CD1c-positive myeloid dendritic cell (primary cell): Measurements from ENCODE around the gene TP53TG5.
A peak's percentile ranks its signal among the peaks of the same experiment; 100 is the strongest.
"Not testable (repeated sequence)": the region's sequence is repeated elsewhere in the genome, so short reads cannot be mapped to it uniquely, and the experiment has no call there.

Source experiments
- DNase-seq: peaks from one replicate; pipeline ENCODE4 v3.0.0-alpha.2; 2016; ENCODE audit errors: extremely low spot score

The TP53TG5 gene

DNA sequence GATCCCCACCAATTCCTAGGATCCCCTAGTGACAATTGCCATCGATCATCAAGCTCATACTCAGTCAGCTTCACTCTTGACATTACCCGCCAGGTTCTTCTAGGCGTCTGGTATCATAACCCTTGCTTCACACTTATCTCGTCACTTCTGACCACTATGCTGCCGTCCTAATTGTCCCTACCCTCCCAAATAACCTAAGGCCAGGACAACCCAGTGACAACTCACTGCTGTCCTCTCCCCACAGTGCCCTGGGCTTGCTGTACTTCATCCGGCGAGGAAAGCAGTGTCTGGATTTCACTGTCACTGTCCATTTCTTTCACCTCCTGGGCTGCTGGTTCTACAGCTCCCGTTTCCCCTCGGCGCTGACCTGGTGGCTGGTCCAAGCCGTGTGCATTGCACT is 11.5 kb downstream of the TP53TG5 start:
- DNase-seq, result no peak

DNA sequence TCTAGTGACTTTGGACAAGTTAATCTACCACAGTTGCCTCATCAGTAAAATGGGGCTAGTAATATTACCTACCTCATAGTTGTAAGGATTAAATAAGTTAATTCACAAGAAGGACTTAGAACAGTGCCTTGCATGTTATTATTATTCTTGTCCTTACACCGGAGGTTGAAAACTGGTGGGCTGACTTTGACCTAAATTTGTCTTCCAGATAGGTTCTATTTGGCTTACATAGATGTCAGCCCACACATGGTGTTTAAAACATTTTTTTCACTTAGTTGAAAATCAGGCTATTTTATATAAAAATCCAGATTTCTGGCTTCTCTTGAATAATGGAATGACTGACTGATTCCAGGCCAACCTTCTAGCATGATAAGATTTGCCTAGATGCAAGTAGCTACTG is 11.9 kb downstream of the TP53TG5 start:
- DNase-seq, result no peak

DNA sequence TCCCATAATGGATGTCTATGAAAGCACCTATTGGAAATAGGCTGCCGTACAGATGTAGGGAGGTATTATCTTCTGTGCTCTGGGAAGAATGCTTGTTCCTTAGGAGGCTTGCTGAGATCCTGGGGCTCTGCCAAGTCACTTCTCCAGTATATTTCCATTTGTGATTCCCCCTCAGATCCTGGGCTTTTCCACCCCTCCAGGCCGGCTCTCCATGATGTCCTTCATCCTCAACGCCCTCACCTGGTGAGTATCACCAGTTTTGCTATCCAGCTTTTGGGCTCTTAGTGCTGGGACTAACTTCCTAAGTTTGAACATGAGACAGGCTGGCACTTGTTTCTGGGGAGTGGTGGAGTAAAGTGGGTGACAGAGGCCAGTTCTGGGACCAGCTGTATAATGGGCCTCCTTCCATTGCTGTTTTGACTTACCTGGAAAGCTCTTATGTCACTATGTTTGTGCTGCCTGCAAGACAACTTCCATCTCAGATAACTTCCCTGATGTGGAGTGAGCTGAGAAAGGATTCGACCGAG is 12.6 kb downstream of the TP53TG5 start:
- no peak for DNase-seq

DNA sequence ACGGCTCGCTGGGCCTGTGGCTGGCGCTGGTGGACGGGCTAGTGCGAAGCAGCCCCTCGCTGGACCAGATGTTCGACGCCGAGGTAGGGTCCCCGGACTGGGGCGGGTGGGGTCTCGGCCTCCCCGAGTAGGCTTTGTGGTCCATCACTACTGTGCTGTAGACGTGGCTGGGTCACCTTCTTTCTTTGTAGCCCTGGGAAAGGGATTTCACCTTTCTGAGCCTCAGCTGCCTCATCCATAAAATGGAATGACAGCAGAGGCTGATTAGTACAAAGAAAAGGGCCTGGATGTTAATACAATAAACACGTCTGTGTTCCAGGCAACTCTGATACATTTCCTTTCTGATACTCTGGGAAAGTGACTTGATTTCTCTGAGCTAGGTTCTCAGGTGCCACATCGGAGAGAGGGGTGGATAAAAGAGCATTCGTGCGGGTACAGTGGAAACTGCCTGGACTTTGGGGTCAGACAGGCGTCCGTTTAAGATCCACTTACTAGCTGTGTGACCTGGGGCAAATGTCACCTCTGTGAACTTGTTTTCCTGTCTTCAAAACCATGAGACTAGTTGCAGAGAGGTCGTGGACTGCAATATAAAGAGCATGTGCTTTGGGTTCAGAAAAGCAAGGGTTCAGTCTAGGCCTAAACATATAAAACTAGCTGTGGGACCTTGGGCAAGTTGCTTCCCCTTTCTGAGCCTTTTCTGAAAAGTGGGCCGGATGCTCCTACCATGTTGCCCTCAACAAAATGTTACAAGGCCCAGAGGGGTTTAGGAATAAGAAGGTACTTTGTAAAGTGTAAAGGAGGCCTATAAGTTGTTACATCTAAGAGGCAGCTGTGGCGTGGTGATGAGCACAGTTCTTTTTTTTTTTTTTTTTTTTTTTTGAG is 14.3 kb downstream of the TP53TG5 start:
- DNase-seq, result no peak

DNA sequence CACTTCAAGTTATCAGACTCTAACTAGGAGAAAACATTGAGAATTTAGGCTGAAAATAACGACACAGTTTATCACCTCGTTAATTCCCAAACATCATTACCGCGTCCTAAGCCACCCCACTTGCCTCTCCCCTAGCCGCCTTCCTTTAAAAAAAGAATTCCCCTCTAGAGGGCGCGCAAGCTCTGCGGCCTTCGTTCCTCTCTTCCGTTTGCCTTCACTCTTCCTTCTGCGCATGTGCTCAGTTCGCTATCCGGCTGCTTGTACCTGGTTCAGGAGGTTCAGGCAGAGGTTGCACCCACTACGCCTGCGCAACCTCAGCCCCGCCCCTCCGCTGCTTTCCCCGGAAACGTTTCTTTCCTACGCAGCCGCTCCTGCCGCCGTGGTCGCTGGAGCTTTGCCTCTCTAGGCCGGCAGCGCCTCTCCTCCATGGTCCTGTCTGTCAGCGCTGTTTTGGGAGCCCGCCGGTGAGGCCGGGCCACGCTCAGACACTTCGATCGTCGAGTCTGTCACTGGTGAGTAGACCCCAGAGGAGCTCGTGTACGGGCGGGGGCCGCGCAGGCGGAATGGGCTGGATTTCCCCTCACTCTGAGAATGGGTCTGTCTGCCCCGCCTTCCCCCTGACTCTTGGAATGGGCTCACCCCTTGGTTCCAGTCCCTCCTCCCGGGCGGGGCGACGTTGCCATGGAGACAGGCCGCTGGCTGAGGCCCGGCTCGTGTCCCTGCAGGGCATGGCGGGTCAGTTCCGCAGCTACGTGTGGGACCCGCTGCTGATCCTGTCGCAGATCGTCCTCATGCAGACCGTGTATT is 15.1 kb downstream of the TP53TG5 start, which contains the start of gene SYS1:
Gene SYS1 (plus strand): TSS at position 353 of the 807 bp plus-strand sequence. CDS start 376 bp downstream, at position 729.
- DNase-seq, result peak; percentile 99

DNA sequence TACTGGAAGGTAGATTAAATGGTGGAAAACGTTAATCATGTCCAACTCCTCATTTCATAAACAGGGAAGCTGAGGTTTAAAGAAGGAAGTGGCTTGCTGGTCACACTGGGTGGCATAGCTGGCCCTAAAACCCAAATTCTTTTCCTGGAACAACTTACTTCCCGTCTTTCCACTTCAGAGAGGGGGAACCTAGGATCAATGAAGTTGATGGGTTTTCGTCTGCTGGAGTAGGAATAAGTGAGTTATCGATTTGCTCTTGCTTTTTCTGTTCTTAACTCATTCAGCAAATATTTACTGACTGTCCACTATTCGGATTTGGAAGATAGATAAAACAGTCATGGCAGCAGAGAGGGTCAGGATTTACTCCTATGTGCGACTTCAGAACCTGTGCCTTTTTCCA is 16.3 kb downstream of the TP53TG5 start:
- peak; percentile 73 for DNase-seq

DNA sequence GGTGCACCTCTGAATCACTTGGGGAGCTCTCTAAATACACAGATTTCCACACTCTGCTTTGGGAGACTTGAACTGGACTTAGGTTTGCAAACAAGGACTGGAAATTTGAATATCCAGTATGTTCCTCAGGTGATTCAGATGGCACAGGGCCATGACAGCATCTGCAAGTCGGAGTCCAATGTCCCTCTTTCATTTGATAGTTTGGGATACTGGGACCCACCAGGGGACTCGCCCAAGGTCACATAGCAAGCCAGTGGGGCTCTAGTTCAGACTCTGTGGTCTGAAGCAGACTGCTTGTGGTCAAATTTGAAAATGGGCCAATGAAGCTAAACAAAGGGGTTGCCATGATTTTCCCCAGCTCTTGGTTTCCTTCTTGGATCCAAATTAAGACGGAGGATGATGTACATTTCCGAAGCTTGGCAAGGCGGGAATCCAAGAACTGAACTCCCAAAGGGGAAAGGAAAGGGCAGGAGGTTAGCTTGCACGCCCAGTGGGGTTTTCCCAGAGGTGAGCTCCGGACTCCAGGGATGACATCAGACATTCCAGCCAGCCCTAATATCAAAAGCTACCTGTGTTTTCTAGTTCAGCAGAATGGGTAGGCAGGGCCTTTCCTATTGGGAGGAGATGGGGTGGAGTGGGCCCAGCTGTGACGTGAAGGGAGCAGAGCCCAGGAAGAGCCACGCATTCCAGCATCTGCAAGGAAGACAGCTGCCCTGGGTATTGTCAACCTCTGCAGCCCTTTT is 18.5 kb downstream of the TP53TG5 start:
- DNase-seq, result no peak

DNA sequence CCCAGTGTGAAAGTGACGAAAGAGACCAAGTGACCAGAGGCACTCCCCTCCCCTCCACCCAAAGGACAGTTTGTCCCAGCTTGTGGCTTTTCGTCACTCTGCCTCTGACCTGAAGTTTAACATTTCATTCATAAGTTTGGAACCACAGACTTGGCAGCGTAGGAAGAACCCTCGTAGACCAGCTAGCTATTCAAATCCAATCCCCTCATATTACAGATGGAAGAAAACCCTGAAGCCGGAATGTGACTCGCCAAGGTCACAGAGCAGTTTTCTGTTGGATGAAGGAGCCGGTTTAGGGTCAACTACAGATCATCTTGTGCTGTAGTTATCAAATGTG is 19.1 kb downstream of the TP53TG5 start:
- no peak for DNase-seq

DNA sequence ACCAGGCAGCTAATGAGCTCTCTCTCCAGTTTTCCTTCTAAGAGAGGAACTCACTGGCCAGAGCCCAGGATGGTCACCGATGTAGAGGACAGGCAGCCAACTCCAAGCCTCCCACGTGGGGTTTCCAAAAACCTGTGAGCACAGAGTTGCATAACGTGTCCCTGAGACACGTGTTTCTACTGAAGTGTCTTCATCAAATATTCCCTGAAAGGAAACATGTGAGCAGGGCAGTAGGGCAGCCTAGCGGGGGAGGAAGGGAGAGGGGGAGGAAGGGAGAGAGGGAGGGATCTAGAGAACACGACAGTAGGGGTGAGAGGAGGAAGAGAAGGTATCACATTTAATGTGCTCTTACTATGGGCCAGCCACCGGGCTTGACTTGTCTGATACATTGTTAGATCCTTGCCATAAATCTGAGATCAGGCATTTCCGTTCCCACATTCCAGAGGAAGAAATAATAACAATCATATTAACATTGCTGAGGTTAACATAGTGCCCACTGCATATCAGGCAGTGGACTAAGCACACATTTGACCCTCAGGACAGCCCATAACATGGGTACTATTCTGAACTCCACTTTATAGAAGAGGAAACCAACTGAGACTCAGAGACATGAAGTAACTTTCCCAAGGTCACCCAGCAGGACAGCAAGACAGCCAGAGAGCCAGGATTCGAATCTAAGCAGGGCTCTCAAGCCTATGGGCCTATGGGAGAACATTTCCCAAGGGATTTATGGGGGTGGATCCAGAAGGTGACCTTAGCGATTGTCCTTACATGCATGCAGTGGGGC is 19.6 kb downstream of the TP53TG5 start:
- DNase-seq, result peak; percentile 81

DNA sequence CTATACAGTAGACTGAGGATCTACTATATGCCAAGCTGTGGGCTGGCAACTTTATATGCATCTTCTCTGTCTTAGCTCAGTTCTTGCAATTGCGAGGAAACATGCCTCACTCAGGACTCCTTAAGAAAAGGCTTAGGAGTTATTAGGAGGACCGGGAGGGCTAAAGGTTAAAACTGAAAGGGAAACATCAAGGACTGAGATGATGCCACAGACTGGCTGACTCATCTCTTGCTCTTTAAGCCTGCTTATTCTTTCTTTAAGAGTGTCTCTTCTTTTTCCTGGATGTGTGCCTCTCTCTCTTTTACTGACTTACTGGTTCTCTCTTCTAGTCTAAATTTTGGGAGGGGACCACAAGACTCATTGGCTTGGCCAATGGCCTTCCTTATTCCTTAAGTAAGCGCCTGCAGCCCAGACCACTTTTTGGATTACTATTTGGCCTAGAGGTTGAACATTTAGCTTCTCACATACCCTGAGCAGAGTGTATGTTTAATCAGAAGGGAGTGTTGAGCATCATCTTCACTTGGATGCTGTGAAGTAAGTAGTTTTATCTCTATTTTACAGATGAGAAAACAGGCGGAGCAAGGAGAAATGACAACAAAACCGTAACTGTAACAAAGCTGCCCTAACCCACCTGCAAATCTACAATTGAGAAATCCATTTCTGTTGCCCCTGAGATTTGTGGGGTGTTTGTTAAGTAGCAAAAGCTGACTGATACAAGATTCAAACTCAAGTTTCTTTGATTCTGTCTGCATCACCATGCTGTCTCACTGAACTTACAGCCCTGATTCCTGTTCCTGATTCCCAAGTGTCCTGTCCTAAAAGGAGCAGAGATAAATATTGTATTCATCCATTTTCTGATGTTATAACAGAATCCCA is 22.7 kb downstream of the TP53TG5 start:
- DNase-seq, result no peak

DNA sequence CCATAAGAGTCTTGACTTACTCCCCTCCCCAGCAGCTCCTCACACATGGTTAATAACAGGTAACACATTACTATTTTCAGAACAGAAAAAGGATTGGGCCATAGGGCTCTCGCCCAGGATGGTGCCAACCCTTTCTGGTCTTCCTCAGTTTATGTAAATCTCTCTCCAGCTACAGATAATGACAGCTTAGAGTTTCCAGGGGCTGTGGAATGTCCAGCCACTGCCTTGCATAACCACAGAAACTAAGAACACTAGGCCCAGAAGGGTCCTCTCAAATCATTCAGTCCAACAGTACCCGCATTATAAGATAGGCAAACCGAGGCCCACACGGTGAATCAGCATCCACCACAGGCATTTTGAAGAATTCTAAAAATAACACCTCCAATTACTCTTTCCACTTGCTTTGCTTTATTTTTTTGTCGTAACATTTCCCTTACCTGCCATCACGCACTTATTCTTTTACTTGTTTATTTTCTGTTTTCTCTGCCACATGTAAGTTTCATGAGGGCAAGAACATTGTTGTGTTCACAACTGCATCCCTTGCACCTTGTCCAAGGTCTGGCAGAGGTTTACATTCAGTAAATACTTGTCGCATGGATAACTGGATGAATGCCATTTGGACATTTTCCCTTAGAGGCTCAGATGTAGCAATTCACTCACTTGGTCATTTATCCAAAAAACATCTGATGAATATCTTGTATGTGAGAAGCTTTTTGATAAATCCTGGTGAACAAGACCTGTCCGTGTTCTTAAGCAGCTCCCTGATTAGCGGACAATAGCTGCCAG is 23.5 kb downstream of the TP53TG5 start:
- no peak for DNase-seq

DNA sequence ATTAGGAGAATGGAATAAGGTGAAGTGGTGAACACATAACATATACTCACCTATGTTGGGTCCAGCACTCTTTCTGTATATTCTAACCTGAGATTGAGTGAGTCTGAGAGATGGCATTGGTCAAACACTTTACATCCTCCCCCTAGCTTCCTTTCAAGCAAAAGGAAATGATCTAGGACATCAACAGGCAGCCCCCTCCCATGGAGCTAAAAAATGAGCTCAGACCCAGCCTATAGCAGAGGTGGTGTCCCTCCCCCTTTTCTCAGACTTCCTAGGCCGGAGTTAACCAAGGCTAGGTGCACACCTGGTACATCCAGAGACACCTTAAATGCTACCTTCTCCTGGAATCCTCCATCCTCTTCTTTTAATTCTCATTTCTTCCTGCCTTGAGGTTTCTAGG is 24.4 kb downstream of the TP53TG5 start:
- no peak for DNase-seq

DNA sequence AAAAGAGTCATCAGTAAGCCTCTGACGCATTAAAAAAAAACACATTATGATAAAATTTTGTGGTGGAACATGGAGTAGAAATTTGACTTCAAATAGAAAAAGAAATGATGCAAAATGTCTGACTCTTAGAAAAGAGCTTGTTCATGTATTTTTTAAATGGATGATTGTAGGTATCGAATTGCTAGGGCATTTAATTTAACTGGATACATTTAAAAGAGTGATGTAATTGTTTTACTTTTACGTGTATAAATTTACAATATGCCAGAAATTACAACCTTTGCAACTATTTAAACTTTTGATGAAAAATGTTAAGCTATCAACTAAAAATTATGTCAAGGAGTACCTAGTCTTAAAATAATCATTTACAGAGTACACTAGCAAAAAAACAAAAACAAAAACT is 25.4 kb downstream of the TP53TG5 start:
- DNase-seq, result no peak

DNA sequence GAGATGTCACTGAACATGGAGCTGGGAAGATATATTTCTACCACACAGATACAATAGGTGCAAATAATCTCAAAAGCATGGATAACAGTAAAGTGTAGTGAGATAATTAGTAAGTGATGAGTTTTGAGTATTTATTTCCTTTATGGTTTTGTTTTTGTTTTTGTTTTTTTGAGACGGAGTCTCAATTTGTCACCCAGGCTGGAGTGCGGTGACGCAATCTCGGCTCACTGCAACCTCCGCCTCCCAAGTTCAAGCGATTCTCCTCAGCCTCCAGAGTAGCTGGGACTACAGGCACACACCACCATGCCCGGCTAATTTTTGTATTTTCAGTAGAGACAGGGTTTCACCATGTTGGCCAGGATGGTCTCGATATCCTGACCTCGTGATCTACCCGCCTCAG is 27.3 kb downstream of the TP53TG5 start:
- DNase-seq, result not testable (repeated sequence)

DNA sequence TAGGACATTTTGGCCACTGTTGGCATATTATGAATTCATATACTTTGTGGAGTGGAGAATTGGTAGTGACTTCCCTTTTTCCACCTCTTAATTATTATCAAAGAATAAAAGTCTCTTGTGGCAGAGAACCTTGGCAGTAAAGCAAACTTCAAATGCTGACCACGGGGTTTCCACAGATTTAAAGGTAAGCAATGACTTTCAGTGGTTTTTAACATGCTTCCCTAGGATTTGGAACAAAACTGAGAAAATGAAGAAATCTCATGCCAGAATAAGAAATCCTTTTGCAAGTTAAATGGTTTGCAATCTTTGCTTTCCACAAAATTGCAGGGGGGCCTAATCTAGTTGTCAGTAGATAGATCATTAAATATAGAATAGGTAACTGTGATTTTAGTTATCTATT is 27.9 kb downstream of the TP53TG5 start:
- DNase-seq, result no peak

DNA sequence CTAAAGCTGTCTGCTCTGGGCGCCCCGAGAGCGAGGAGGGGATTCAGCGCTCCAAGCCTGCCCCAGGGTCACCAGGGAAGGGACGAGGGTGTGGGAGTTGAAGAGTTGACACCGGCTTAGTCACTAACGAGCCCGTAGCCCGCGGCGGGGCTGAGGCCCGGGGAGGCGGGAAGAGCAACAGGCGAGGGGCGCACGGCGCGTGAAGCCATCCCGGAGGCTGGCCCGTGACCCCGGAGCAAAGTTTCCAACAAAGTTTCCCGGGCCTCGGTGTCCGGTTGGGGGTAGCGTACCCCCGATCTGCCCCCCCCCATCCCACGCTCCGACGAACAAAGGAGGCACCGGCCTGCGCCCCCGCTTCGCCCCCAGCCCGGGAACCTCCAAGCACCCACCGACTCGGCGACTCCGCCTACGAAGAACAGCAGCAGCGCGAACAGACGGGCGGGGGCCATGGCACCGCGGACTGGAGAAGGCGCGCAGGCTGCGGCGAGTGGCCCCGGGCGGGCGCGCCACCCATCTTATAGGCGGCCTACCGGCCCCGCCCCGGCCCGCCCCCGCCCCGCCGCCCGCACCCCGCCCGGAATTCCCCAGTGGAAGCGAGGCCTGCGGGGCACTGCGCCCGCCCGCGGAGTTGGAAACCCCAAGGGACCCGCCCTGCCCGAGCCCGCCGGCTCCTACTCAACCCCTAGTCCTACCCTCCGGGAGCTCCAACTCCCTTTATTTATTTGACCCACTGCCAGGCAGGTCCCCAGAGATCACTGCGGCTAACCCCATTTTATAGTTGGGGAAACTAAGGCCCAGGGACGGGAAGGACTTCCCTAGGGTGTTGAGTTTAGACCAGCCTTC is 30.0 kb downstream of the TP53TG5 start, which contains the start of gene SDC4:
Gene SDC4 (minus strand): TSS at position 489 of the 843 bp plus-strand sequence. CDS start 40 bp downstream, at position 449.
- DNase-seq, result peak; percentile 72

DNA sequence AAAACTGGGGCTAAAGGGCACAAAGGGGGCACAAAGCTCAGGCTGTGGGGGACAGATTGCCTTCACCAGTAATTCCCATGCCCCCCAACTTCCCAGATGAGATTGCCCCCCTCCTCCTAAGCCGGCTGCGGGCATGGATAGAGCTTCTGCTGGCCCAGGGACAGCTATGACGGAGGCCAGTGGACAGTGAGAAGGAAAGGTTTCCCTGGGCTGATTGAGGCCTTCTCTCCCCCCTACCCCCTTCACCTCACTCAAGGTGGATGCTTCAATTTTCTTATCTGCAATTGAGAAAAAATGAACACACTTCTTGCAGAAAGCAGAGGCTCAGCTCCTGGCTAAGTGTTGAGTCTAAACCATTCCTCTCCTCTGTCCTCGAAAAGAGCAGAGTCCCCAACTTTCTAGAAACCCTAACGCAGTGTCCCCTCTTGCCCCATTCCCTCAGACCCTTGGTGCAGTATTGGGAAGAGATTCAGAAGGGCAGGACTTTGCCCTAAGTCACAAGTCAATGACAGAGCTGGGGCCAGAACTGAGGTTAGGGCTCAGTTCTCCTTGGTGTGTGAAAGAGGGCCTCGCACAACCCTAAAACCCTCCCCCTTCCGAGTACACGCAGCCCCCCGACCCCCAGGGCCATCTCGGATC is 30.7 kb downstream of the TP53TG5 start:
- DNase-seq, result no peak

DNA sequence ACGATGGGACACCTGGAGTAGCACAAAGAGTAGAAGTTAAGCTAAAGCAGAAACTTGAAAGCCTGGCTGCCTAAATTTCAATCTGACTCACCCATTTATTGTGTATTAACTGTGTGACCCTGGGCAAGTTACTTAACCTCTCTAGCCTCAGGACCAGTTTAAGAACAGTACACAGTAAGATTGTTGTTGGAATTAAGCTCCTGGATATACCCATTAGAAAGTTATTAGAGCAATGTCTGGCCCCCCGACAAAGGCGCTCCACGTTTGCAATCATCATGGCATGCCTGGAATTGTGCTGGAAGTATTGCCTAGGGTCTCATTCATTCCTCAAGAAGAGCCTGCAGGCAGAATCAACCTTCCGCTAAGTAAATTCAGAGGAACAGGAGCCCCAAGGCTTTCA is 31.3 kb downstream of the TP53TG5 start:
- no peak for DNase-seq
